ENCODE measurements around the gene SPATS2L.

The SPATS2L gene

GRCh38 chr2:200418399-200418798 lies 111.9 kb downstream of the SPATS2L start:
- DNase-seq = no peak

GRCh38 chr2:200419325-200419724 lies 112.8 kb downstream of the SPATS2L start:
- DNase-seq = no peak

- no peak for DNase-seq
These were observed 114.8 kb downstream of the SPATS2L start for GRCh38 chr2:200421270-200421669.

GRCh38 chr2:200422071-200422470 lies 115.6 kb downstream of the SPATS2L start:
- no peak for DNase-seq

GRCh38 chr2:200422532-200423261 lies 116.2 kb downstream of the SPATS2L start:
- no peak for DNase-seq

GRCh38 chr2:200423541-200423940 lies 117.0 kb downstream of the SPATS2L start:
- DNase-seq = no peak

- no peak for DNase-seq
These were observed 118.7 kb downstream of the SPATS2L start for GRCh38 chr2:200425026-200425821.

- no peak for DNase-seq
These were observed 120.3 kb downstream of the SPATS2L start for GRCh38 chr2:200426754-200427153.

- DNase-seq = no peak
These were observed 122.6 kb downstream of the SPATS2L start for GRCh38 chr2:200428961-200429665.

- no peak for DNase-seq
These were observed 123.5 kb downstream of the SPATS2L start for GRCh38 chr2:200430017-200430416.

- DNase-seq = no peak
These were observed 125.7 kb downstream of the SPATS2L start for GRCh38 chr2:200431996-200432705.

- no peak for DNase-seq
These were observed 128.9 kb downstream of the SPATS2L start for GRCh38 chr2:200435379-200435778.

- DNase-seq = no peak
These were observed 131.8 kb downstream of the SPATS2L start for GRCh38 chr2:200438251-200438650.

GRCh38 chr2:200438846-200439245 lies 132.4 kb downstream of the SPATS2L start:
- no peak for DNase-seq

- DNase-seq = no peak
These were observed 133.5 kb downstream of the SPATS2L start for GRCh38 chr2:200439981-200440380.

GRCh38 chr2:200442471-200442870 lies 136.0 kb downstream of the SPATS2L start:
- no peak for DNase-seq

GRCh38 chr2:200443376-200443775 lies 136.9 kb downstream of the SPATS2L start:
- no peak for DNase-seq

GRCh38 chr2:200443916-200444315 lies 137.4 kb downstream of the SPATS2L start:
- no peak for DNase-seq

GRCh38 chr2:200444530-200444929 lies 138.0 kb downstream of the SPATS2L start:
- DNase-seq = no peak

- no peak for DNase-seq
These were observed 138.8 kb downstream of the SPATS2L start for GRCh38 chr2:200445284-200445683.

- DNase-seq = no peak
These were observed 140.1 kb downstream of the SPATS2L start for GRCh38 chr2:200446612-200447011.

- no peak for DNase-seq
These were observed 140.8 kb downstream of the SPATS2L start for GRCh38 chr2:200447139-200447855.
